ENCODE measurements around the gene LRRTM3. TPM values are rescaled to one million over a fixed set of nuclear protein-coding genes. Genes with fewer than 3 reads are reported as not detected.

The LRRTM3 gene
- total RNA-seq, 2 donors from 2014 or later: 0.14 TPM; not detected in 1

- no peaks in the 10 kb centered on the region for H3K36me3 ChIP-seq
- H3K27me3 ChIP-seq (replicated peaks; ENCODE audit: insufficient read depth): no peaks in the 10 kb centered on the region
- ATAC-seq (ENCODE audit: insufficient number of reproducible peaks, low FRiP score, low read depth) (no peak), DNase-seq (ENCODE audit: low spot score) (no peak)
- no peak overlapping the region for H3K4me3 ChIP-seq
- no peaks in the 10 kb centered on the region for H3K9me3 ChIP-seq
- H3K27ac ChIP-seq: no peak overlapping the region
- no peak for TF ChIP-seq CTCF (IDR thresholded peaks at IDR 0.05)
- H3K4me1 ChIP-seq (ENCODE audit: control insufficient read depth in 1 of 2, low read depth in 2 of 2): no peaks in the 10 kb centered on the region
Measured at GRCh38 chr10:67049988-67050387, 124.2 kb downstream of the LRRTM3 start.

DNA sequence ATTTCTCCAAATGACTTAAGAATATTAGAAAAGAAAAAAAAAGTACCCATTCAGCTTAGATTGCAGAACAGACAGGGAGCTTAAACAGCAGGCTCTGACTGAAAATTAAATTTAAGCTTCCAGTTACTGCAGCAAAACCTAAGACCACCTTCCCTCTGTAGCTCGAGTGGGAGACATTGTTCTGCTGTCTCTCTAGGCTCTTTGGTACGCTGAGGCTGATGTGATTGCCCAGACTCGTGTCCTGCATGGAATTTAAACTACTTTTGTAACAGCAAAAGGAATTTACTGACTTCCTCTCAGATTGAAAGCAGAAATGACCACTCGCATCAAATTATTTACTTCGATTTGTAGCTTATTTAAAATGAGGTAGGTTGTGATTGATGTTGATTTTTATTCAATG, 124.6 kb downstream of the LRRTM3 start:
- H3K27ac ChIP-seq: no peak overlapping the region
- no peak for TF ChIP-seq CTCF (IDR thresholded peaks at IDR 0.05)
- ATAC-seq (ENCODE audit: insufficient number of reproducible peaks, low FRiP score, low read depth) (no peak), DNase-seq (ENCODE audit: low spot score) (no peak)
- H3K4me1 ChIP-seq (ENCODE audit: control insufficient read depth in 1 of 2, low read depth in 2 of 2): no peaks in the 10 kb centered on the region
- no peak overlapping the region for H3K4me3 ChIP-seq
- H3K36me3 ChIP-seq: no peaks in the 10 kb centered on the region
- H3K27me3 ChIP-seq (replicated peaks; ENCODE audit: insufficient read depth): no peaks in the 10 kb centered on the region
- H3K9me3 ChIP-seq: no peaks in the 10 kb centered on the region

DNA sequence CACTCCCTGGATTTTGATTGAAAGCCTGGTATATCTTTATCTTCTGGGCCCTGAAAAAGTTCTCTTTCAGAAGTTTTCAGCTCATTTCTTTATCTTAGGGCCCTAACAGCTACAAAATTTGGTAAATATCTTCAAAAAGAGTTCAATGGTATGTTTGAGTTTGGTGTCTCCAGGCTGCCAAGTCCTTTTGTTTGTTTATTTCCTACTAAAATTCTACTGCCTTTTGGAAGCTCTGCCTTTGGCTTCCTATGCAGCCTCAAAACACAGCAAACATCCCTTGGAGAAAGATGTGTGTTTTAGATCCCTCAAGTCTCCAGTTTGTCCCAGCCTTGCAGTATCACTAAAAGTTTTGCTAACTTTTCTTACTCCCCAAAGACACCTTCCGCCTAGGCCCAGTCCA, 146.8 kb downstream of the LRRTM3 start:
- H3K36me3 ChIP-seq: no peaks in the 10 kb centered on the region
- no peaks in the 10 kb centered on the region for H3K27me3 ChIP-seq (replicated peaks; ENCODE audit: insufficient read depth)
- H3K4me3 ChIP-seq: no peak overlapping the region
- no peaks in the 10 kb centered on the region for H3K4me1 ChIP-seq (ENCODE audit: control insufficient read depth in 1 of 2, low read depth in 2 of 2)
- no peak overlapping the region for H3K27ac ChIP-seq
- no peak for DNase-seq (ENCODE audit: low spot score)
- ATAC-seq (ENCODE audit: insufficient number of reproducible peaks, low FRiP score, low read depth): no peak
- TF ChIP-seq CTCF (IDR thresholded peaks at IDR 0.05): no peak
- H3K9me3 ChIP-seq: no peaks in the 10 kb centered on the region

- DNase-seq (ENCODE audit: low spot score): no peak
- Histone ChIP-seq H3K4me1 (ENCODE audit: control insufficient read depth in 1 of 2, low read depth in 2 of 2) (no peaks in the 10 kb centered on the region), H3K36me3 (no peaks in the 10 kb centered on the region), H3K9me3 (no peaks in the 10 kb centered on the region), H3K27ac (no peak overlapping the region), H3K27me3 (replicated peaks; ENCODE audit: insufficient read depth) (no peaks in the 10 kb centered on the region), H3K4me3 (no peak overlapping the region)
- TF ChIP-seq CTCF (IDR thresholded peaks at IDR 0.05): no peak
- no peak for ATAC-seq (ENCODE audit: insufficient number of reproducible peaks, low FRiP score, low read depth)
Measured at GRCh38 chr10:67075491-67075971, 149.7 kb downstream of the LRRTM3 start.

- TF ChIP-seq CTCF (IDR thresholded peaks at IDR 0.05): no peak
- Histone ChIP-seq H3K36me3 (no peaks in the 10 kb centered on the region), H3K4me1 (ENCODE audit: control insufficient read depth in 1 of 2, low read depth in 2 of 2) (no peaks in the 10 kb centered on the region), H3K9me3 (no peaks in the 10 kb centered on the region), H3K4me3 (no peak overlapping the region), H3K27me3 (replicated peaks; ENCODE audit: insufficient read depth) (no peaks in the 10 kb centered on the region), H3K27ac (no peak overlapping the region)
- DNase-seq (ENCODE audit: low spot score) (no peak), ATAC-seq (ENCODE audit: insufficient number of reproducible peaks, low FRiP score, low read depth) (no peak)
Measured at GRCh38 chr10:67076144-67076543, 150.3 kb downstream of the LRRTM3 start.

All from thoracic aorta (tissue), 2 donors.